Astrocyte (in vitro differentiated cells and primary cell): ENCODE measurements around the gene DLD.

ENCODE experiments used
- EZH2 ChIP-seq: IDR thresholded peaks from 2 replicates; pipeline ENCODE4 v1.6.1; 2012; ENCODE audit warnings: mild to moderate bottlenecking, low read length, inconsistent platforms; ENCODE audit not compliant: insufficient read depth
- TF ChIP-seq, protein P1 (sequence below): IDR thresholded peaks from 2 replicates; pipeline ENCODE4 v1.5.1; 2011; ENCODE audit warnings: low read depth, mild to moderate bottlenecking, inconsistent platforms, low read length, moderate library complexity; ENCODE audit not compliant: insufficient read depth

DNA sequence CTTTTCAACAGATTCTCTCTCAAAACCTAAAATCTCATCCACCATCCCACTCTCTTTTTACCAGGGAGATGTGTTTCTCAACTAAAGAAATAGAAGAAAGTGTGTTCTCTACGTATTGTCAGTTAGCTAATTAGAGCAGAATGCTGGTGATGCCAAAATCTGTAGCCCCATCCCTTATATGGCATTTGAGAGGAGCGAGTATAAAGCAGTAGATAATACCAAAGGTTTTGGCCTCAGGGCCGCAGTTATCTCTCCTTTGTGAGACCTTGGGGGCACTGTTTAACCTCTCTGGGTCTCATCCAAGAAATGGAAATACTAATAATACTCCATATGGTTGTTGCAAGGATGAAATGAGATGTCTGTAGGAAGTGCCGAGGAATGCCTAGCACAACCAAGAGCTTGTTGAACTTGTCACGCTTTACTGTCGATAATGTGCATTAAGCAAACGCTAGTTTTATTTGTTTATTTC is 456 bp upstream of the DLD start:
- TF ChIP-seq, protein P1, sequence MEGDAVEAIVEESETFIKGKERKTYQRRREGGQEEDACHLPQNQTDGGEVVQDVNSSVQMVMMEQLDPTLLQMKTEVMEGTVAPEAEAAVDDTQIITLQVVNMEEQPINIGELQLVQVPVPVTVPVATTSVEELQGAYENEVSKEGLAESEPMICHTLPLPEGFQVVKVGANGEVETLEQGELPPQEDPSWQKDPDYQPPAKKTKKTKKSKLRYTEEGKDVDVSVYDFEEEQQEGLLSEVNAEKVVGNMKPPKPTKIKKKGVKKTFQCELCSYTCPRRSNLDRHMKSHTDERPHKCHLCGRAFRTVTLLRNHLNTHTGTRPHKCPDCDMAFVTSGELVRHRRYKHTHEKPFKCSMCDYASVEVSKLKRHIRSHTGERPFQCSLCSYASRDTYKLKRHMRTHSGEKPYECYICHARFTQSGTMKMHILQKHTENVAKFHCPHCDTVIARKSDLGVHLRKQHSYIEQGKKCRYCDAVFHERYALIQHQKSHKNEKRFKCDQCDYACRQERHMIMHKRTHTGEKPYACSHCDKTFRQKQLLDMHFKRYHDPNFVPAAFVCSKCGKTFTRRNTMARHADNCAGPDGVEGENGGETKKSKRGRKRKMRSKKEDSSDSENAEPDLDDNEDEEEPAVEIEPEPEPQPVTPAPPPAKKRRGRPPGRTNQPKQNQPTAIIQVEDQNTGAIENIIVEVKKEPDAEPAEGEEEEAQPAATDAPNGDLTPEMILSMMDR, result no peak
- TF ChIP-seq EZH2, result no peak
